ENCODE measurements around the gene CSAG3. TPM values are rescaled to one million over a fixed set of nuclear protein-coding genes. Genes with fewer than 3 reads are reported as not detected.
"Not testable (repeated sequence)": the region's sequence is repeated elsewhere in the genome, so short reads cannot be mapped to it uniquely, and the experiment has no call there.

Gene CSAG3
- total and polyA plus RNA-seq, 4 donors: not detected

- DNase-seq (no peak), ATAC-seq (ENCODE audit: insufficient read depth, low FRiP score) (no peak)
- 89 to 96% methylated on average over 18 to 21 of the region's 21 CpGs for WGBS, 2 donors
- H3K4me3 ChIP-seq: no peak within 1 kb of the TSS
- H3K4me1 ChIP-seq (ENCODE audit: control insufficient read depth in 5 of 5, insufficient read depth in 5 of 5, low read length in 5 of 5): no peaks in the 10 kb centered on the region
- H3K27me3 ChIP-seq (ENCODE audit: control insufficient read depth in 3 of 3, insufficient read depth in 3 of 3, low read length in 2 of 3): no peaks in the 10 kb centered on the region
- peaks cover 0 to 3% (median 0%) of the 10 kb centered on the region in 4 donors for H3K9me3 ChIP-seq (ENCODE audit: control insufficient read depth in 4 of 4, insufficient read depth in 3 of 4, low read length in 3 of 4)
- no peaks in the 10 kb centered on the region for H3K36me3 ChIP-seq (ENCODE audit: control insufficient read depth in 4 of 4, insufficient read depth in 4 of 4, low read length in 4 of 4)
- TF ChIP-seq, protein P1, sequence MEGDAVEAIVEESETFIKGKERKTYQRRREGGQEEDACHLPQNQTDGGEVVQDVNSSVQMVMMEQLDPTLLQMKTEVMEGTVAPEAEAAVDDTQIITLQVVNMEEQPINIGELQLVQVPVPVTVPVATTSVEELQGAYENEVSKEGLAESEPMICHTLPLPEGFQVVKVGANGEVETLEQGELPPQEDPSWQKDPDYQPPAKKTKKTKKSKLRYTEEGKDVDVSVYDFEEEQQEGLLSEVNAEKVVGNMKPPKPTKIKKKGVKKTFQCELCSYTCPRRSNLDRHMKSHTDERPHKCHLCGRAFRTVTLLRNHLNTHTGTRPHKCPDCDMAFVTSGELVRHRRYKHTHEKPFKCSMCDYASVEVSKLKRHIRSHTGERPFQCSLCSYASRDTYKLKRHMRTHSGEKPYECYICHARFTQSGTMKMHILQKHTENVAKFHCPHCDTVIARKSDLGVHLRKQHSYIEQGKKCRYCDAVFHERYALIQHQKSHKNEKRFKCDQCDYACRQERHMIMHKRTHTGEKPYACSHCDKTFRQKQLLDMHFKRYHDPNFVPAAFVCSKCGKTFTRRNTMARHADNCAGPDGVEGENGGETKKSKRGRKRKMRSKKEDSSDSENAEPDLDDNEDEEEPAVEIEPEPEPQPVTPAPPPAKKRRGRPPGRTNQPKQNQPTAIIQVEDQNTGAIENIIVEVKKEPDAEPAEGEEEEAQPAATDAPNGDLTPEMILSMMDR (IDR thresholded peaks at IDR 0.05; ENCODE audit: control extremely low read depth, extremely low read depth): no peak
- H3K9ac ChIP-seq (ENCODE audit: insufficient read depth in 1 of 2, low read length in 2 of 2): no peak within 1 kb of the TSS
- H3K27ac ChIP-seq (ENCODE audit: low read depth in 1 of 2, low read length in 1 of 2): no peak within 1 kb of the TSS
These were observed 25.6 kb upstream of the CSAG3 start, which contains the start of the genes CSAG1 and MAGEA12 for GRCh38 chrX:152733261-152733975. TSS of gene CSAG1 (minus strand) at chrX:152733721. CDS start at chrX:152732460, 1,261 bp downstream. TSS of gene MAGEA12 (plus strand) at chrX:152733757. CDS start at chrX:152736162, 2,405 bp downstream.

- not testable (repeated sequence) for ATAC-seq (ENCODE audit: insufficient read depth, low FRiP score); H3K27ac ChIP-seq (ENCODE audit: low read depth in 1 of 2, low read length in 1 of 2); DNase-seq; H3K4me1 ChIP-seq (ENCODE audit: control insufficient read depth in 5 of 5, insufficient read depth in 5 of 5, low read length in 5 of 5); H3K27me3 ChIP-seq (ENCODE audit: control insufficient read depth in 3 of 3, insufficient read depth in 3 of 3, low read length in 2 of 3); H3K9me3 ChIP-seq (ENCODE audit: control insufficient read depth in 4 of 4, insufficient read depth in 3 of 4, low read length in 3 of 4); H3K36me3 ChIP-seq (ENCODE audit: control insufficient read depth in 4 of 4, insufficient read depth in 4 of 4, low read length in 4 of 4); H3K9ac ChIP-seq (ENCODE audit: insufficient read depth in 1 of 2, low read length in 2 of 2); H3K4me3 ChIP-seq
- 88 to 93% methylated on average over 15 to 22 of the region's 22 CpGs for WGBS, 2 donors
These were observed 24.7 kb upstream of the CSAG3 start for GRCh38 chrX:152734143-152734858.

GRCh38 chrX:152735101-152735500 lies 23.9 kb upstream of the CSAG3 start:
- H3K9ac ChIP-seq (ENCODE audit: insufficient read depth in 1 of 2, low read length in 2 of 2): no peak overlapping the region
- no peaks in the 10 kb centered on the region for H3K36me3 ChIP-seq (ENCODE audit: control insufficient read depth in 4 of 4, insufficient read depth in 4 of 4, low read length in 4 of 4)
- peaks cover 0 to 3% (median 0%) of the 10 kb centered on the region in 4 donors for H3K9me3 ChIP-seq (ENCODE audit: control insufficient read depth in 4 of 4, insufficient read depth in 3 of 4, low read length in 3 of 4)
- H3K4me3 ChIP-seq: no peak overlapping the region
- WGBS, 2 donors: 59 to 86% methylated on average over 1 to 2 of the region's 2 CpGs
- DNase-seq: no peak
- TF ChIP-seq, protein P1 (IDR thresholded peaks at IDR 0.05; ENCODE audit: control extremely low read depth, extremely low read depth): no peak
- no peaks in the 10 kb centered on the region for H3K27me3 ChIP-seq (ENCODE audit: control insufficient read depth in 3 of 3, insufficient read depth in 3 of 3, low read length in 2 of 3)
- no peaks in the 10 kb centered on the region for H3K4me1 ChIP-seq (ENCODE audit: control insufficient read depth in 5 of 5, insufficient read depth in 5 of 5, low read length in 5 of 5)
- ATAC-seq (ENCODE audit: insufficient read depth, low FRiP score): no peak
- H3K27ac ChIP-seq (ENCODE audit: low read depth in 1 of 2, low read length in 1 of 2): no peak overlapping the region

DNA sequence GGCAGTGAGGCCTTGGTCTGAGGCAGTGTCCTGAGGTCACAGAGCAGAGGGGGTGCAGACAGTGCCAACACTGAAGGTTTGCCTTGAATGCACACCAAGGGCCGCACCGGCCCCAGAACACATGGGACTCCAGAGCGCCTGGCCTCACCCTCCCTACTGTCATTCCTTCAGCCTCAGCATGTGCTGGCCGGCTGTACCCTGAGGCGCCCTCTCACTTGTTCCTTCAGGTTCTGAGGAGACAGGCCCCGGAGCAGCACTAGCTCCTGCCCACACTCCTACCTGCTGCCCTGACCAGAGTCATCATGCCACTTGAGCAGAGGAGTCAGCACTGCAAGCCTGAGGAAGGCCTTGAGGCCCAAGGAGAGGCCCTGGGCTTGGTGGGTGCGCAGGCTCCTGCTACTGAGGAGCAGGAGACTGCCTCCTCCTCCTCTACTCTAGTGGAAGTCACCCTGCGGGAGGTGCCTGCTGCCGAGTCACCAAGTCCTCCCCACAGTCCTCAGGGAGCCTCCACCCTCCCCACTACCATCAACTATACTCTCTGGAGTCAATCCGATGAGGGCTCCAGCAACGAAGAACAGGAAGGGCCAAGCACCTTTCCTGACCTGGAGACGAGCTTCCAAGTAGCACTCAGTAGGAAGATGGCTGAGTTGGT lies 23.0 kb upstream of the CSAG3 start:
- Histone ChIP-seq H3K36me3 (ENCODE audit: control insufficient read depth in 4 of 4, insufficient read depth in 4 of 4, low read length in 4 of 4) (no peaks in the 10 kb centered on the region), H3K4me1 (ENCODE audit: control insufficient read depth in 5 of 5, insufficient read depth in 5 of 5, low read length in 5 of 5) (no peaks in the 10 kb centered on the region), H3K9ac (ENCODE audit: insufficient read depth in 1 of 2, low read length in 2 of 2) (no peak overlapping the region), H3K9me3 (ENCODE audit: control insufficient read depth in 4 of 4, insufficient read depth in 3 of 4, low read length in 3 of 4) (peaks cover 0 to 3% (median 0%) of the 10 kb centered on the region in 4 donors), H3K4me3 (no peak overlapping the region), H3K27me3 (ENCODE audit: control insufficient read depth in 3 of 3, insufficient read depth in 3 of 3, low read length in 2 of 3) (no peaks in the 10 kb centered on the region), H3K27ac (ENCODE audit: low read depth in 1 of 2, low read length in 1 of 2) (no peak overlapping the region)
- 84 to 89% methylated on average over 12 of the region's 12 CpGs for WGBS, 2 donors
- TF ChIP-seq, protein P1 (IDR thresholded peaks at IDR 0.05; ENCODE audit: control extremely low read depth, extremely low read depth): no peak
- no peak for ATAC-seq (ENCODE audit: insufficient read depth, low FRiP score)
- DNase-seq: no peak

DNA sequence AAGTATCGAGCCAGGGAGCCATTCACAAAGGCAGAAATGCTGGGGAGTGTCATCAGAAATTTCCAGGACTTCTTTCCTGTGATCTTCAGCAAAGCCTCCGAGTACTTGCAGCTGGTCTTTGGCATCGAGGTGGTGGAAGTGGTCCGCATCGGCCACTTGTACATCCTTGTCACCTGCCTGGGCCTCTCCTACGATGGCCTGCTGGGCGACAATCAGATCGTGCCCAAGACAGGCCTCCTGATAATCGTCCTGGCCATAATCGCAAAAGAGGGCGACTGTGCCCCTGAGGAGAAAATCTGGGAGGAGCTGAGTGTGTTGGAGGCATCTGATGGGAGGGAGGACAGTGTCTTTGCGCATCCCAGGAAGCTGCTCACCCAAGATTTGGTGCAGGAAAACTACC lies 22.5 kb upstream of the CSAG3 start:
- H3K27ac ChIP-seq (ENCODE audit: low read depth in 1 of 2, low read length in 1 of 2); DNase-seq; ATAC-seq (ENCODE audit: insufficient read depth, low FRiP score); H3K9me3 ChIP-seq (ENCODE audit: control insufficient read depth in 4 of 4, insufficient read depth in 3 of 4, low read length in 3 of 4); H3K4me1 ChIP-seq (ENCODE audit: control insufficient read depth in 5 of 5, insufficient read depth in 5 of 5, low read length in 5 of 5); H3K36me3 ChIP-seq (ENCODE audit: control insufficient read depth in 4 of 4, insufficient read depth in 4 of 4, low read length in 4 of 4); H3K4me3 ChIP-seq; H3K9ac ChIP-seq (ENCODE audit: insufficient read depth in 1 of 2, low read length in 2 of 2); H3K27me3 ChIP-seq (ENCODE audit: control insufficient read depth in 3 of 3, insufficient read depth in 3 of 3, low read length in 2 of 3): not testable (repeated sequence)
- 80 to 91% methylated on average over 12 of the region's 12 CpGs for WGBS, 2 donors

All from lung (tissue), 12 donors.